HG02678 (cell line): Measurements from ENCODE around the gene LACC1.

Source experiments
- ATAC-seq: cut with Tn5 transposase; IDR thresholded peaks from one replicate; pipeline ENCODE4 v1.9.1; 2021; ENCODE audit warnings: mild to moderate bottlenecking, moderate library complexity; ENCODE audit not compliant: unreplicated experiment

The LACC1 gene

GRCh38 chr13:43939086-43939485 lies 59.4 kb downstream of the LACC1 start:
- ATAC-seq: no peak

- ATAC-seq: no peak
These were observed 62.6 kb downstream of the LACC1 start for GRCh38 chr13:43942286-43942685.
